Subcutaneous abdominal adipose tissue (tissue), 5 donors: ENCODE data around the gene SMG6.
"Not testable (repeated sequence)": the region's sequence is repeated elsewhere in the genome, so short reads cannot be mapped to it uniquely, and the experiment has no call there.

ENCODE experiments used
- H3K27ac ChIP-seq: one replicate; pipeline ENCODE4 v1.7.0; 2013; ENCODE audit warnings: low read depth, mild to moderate bottlenecking, inconsistent platforms, low read length, moderate library complexity
- H3K27me3 ChIP-seq, 5 donors: one replicate each; pipeline ENCODE4 v1.7.0; 2013; ENCODE audit warnings: low read length in 5 of 5, inconsistent platforms in 1 of 5; ENCODE audit not compliant: control insufficient read depth in 5 of 5, insufficient read depth in 4 of 5
- H3K36me3 ChIP-seq, 5 donors: one replicate each; pipeline ENCODE4 v1.7.0; 2013; ENCODE audit warnings: low read length in 5 of 5; ENCODE audit not compliant: control insufficient read depth in 5 of 5, insufficient read depth in 5 of 5
- H3K4me1 ChIP-seq, 5 donors: one replicate each; pipeline ENCODE4 v1.7.0; 2013; ENCODE audit warnings: low read length in 5 of 5, mild to moderate bottlenecking in 3 of 5, moderate library complexity in 1 of 5; ENCODE audit not compliant: control insufficient read depth in 5 of 5, insufficient read depth in 5 of 5
- H3K4me3 ChIP-seq, 5 donors: one replicate each; pipeline ENCODE4 v1.7.0; 2013; ENCODE audit warnings: low read length in 5 of 5, low read depth in 1 of 5
- H3K9ac ChIP-seq, 5 donors: one replicate each; pipeline ENCODE4 v1.7.0; 2013; ENCODE audit warnings: low read length in 5 of 5, mild to moderate bottlenecking in 4 of 5, moderate library complexity in 3 of 5
- H3K9me3 ChIP-seq, 5 donors: one replicate each; pipeline ENCODE4 v1.7.0; 2013; ENCODE audit warnings: low read length in 5 of 5; ENCODE audit not compliant: control insufficient read depth in 5 of 5
- donor health status: healthy.
- donor health status: healthy.
- donor health status: healthy.
- donor health status: healthy.
- donor health status: healthy.

Gene SMG6

DNA sequence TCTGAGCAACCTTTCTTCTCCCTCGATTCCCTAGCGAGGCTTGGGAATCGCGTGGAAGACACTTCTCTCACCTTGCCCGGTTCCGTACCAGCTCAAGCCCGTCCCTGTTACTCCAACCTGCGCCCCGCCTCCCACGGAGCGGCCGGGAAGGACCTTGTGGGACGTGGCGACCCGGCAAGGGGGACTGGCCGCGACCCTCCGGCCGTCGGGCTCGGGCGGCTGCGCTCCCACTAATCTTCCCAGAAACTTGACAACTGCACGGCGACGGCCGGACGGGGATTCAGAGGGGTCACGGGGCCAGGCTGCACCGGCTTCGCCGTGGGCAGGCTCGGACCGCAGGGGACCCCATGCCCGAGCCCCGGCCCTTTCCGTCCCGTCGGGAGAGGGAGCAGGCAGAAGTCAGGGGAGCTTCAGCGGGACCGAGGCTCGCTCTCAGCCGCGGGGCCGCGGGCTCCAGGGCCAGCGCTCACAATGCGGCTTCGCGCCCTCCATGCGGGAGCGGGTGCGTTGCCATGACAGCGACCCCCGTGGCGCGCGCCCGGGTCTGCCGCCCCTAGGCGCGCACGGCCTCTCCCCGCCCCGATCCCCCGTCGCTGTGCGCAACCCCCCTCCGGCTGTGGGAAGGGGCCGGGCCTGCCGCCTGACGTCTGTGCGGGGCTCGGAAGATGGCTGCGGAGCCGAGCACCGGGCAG is 33.4 kb upstream of the SMG6 start, which contains the start of gene SGSM2:
Gene SGSM2 (plus strand): TSS at position 650 of the 692 bp plus-strand sequence. CDS start 188 bp downstream, outside the sequence.
- H3K9me3 ChIP-seq, result no peaks in the 10 kb centered on the region
- peak within 1 kb of the TSS; percentile 88 to 98 (median 96) for H3K4me3 ChIP-seq
- peak within 1 kb of the TSS; percentile 84 to 92 (median 89) for H3K9ac ChIP-seq
- no peaks in the 10 kb centered on the region for H3K27me3 ChIP-seq
- H3K4me1 ChIP-seq, result peaks cover 0 to 27% (median 26%) of the 10 kb centered on the region in 5 donors
- H3K36me3 ChIP-seq, result peaks cover 21 to 40% (median 32%) of the 10 kb centered on the region in 5 donors
- peak within 1 kb of the TSS; percentile 72 for H3K27ac ChIP-seq

DNA sequence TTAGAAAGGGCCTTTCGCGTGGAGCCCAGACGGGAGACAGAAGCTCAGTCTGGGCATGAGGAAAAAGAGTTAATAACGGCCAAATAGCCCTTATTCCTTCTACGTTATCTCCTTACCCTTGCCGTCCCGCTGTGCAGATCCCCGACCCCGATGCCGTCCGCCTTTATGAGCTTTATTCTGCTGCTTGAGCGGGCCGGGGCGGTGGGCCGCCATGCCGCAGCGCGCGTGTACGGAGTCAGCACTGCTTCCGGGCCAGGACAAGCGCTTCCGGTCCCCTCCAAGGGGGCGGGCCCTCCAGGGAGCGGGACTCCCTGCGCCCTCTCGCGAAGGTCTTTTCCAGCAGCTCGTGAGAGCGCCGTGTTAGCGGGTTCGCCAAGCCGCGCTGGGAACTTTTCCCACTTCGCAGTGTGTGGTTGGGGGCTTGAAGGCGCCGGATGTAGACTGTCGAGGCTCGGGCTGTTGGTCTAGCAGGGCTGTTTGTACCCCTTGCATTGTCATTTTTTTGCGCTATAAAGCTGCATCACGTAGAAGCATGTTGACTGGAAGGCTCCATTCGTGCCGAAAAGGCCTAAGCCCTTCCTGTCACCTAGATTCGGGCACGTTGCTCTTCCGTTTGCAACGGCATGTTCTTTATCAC is 32.7 kb upstream of the SMG6 start, which contains the start of gene TSR1:
Gene TSR1 (minus strand): TSS at position 243 of the 637 bp plus-strand sequence. CDS start 30 bp downstream, at position 213.
- Histone ChIP-seq H3K9me3 (no peaks in the 10 kb centered on the region), H3K36me3 (peaks cover 28 to 40% (median 32%) of the 10 kb centered on the region in 5 donors), H3K27ac (peak within 1 kb of the TSS; percentile 76), H3K27me3 (no peaks in the 10 kb centered on the region), H3K9ac (peak within 1 kb of the TSS; percentile 84 to 92 (median 89)), H3K4me3 (peak within 1 kb of the TSS; percentile 88 to 98 (median 96)), H3K4me1 (peaks cover 0 to 27% (median 26%) of the 10 kb centered on the region in 5 donors)

DNA sequence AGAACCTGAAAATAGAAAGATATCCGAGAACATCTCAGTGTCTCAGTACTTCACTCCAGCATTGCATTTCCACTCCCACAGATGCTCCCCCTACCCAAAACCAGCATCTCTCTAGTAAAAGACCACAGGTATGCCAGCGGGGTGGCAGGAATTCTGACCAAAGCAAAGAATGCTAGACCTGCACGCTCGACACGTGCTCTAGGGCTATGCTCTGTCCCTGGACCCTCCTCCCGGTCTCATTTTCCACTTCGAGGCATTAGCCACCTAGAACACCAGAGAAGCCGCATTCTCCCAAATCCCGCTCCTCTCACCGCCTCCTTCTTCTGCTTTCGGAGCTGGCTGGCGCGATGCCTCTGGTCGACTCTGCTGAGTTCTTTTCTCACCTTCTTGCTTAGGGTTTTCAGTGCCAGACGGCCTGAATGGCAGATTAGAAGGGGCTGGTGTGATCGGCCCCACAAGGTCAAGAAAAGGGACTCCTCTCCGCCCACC is 32.2 kb upstream of the SMG6 start:
- peaks cover 0 to 27% (median 26%) of the 10 kb centered on the region in 5 donors for H3K4me1 ChIP-seq
- H3K4me3 ChIP-seq, result peak overlapping the region; percentile 88 to 98 (median 96)
- peaks cover 33 to 43% (median 38%) of the 10 kb centered on the region in 5 donors for H3K36me3 ChIP-seq
- no peaks in the 10 kb centered on the region for H3K9me3 ChIP-seq
- H3K27ac ChIP-seq, result peak overlapping the region; percentile 76
- H3K27me3 ChIP-seq, result no peaks in the 10 kb centered on the region
- H3K9ac ChIP-seq, result peak overlapping the region; percentile 84 to 92 (median 89)

DNA sequence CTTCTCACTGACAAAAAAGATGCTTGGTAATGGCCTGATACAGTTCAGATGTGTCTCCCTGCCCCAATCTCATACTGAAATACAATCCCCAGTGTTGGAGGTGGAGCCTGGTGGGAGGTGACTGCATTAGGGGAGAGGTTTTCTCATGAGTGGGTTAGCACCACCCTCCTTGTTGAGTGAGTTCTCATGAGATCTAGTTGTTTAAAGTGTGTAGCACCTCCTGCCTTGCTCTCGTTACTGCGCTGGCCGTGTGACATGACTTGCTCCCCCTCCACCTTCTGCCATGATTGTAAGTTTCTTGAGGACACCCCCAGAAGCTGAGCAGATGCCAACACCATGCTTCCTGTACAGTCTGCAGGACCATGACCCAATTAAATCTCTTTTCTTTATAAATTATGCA is 27.7 kb upstream of the SMG6 start:
- Histone ChIP-seq H3K27ac (no peak overlapping the region), H3K4me1 (peaks cover 0 to 12% (median 11%) of the 10 kb centered on the region in 5 donors), H3K9me3 (no peaks in the 10 kb centered on the region), H3K4me3 (no peak overlapping the region), H3K36me3 (peaks cover 43 to 81% (median 56%) of the 10 kb centered on the region in 5 donors), H3K9ac (no peak overlapping the region), H3K27me3 (no peaks in the 10 kb centered on the region)

DNA sequence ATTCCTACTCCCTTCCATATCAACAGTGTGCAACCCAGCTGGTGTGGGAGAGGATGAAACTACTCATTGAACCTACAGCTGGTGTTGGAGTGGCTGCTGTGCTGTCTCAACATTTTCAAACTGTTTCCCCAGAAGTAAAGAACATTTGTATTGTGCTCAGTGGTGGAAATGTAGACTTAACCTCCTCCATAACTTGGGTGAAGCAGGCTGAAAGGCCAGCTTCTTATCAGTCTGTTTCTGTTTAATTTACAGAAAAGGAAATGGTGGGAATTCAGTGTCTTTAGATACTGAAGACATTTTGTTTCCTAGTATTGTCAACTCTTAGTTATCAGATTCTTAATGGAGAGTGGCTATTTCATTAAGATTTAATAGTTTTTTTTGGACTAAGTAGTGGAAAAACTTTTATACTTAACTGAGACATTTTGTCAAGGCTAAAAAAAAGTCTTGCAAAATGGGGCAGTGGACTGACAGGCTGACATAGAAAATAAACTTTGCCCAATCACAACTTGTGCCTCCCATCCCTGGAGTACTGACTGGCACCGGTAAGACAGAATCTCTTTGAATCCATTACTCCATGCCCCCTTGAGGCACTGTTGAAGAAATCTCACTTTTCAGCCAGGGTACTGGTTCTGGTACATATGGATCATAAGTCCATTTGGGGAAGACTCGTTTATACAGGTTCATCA is 20.2 kb upstream of the SMG6 start:
- Histone ChIP-seq H3K4me1 (peaks cover 0 to 4% (median 0%) of the 10 kb centered on the region in 5 donors), H3K27ac (no peak overlapping the region), H3K27me3 (no peaks in the 10 kb centered on the region), H3K36me3 (peaks cover 29 to 72% (median 49%) of the 10 kb centered on the region in 5 donors), H3K4me3 (no peak overlapping the region), H3K9me3 (no peaks in the 10 kb centered on the region), H3K9ac (no peak overlapping the region)

DNA sequence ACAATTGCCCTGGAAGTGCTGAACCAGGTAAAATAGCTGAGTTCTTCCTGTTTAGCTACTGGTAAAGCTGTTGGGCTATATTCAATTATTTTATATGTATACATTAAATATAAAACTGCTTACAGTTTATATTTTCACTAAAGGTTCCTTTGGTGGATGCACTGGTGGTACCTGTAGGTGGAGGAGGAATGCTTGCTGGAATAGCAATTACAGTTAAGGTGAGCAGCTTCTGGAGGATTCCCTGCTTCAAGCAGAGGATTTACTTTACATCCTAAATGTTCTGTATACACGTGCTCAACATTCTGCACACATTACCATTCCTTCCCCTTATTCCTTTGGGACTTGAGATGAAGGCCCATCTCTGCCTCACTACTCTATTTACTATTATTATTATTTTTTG is 17.8 kb upstream of the SMG6 start:
- Histone ChIP-seq H3K9me3 (no peaks in the 10 kb centered on the region), H3K27ac (no peak overlapping the region), H3K36me3 (peaks cover 30 to 55% (median 49%) of the 10 kb centered on the region in 5 donors), H3K9ac (no peak overlapping the region), H3K27me3 (no peaks in the 10 kb centered on the region), H3K4me1 (peaks cover 0 to 4% (median 0%) of the 10 kb centered on the region in 5 donors), H3K4me3 (no peak overlapping the region)

DNA sequence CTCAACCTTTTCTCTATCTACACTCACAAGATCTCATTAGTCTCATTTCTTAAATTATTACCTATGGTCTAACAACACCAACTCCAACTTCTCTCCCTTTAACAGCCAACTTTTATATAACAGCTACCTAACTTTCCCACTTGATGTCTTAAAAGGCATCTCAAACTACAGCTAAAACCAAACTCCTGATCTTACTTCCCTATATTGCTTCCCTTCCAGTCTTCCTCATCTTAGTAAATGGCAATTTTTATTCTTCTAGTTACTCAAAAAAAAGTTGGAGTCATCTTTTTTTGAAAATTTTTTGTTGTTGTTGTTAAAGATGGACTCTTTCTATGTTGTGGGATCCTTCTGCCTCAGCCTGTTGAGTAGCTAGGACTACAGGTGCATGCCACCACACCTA is 15.5 kb upstream of the SMG6 start:
- Histone ChIP-seq H3K9ac (no peak overlapping the region), H3K4me3 (no peak overlapping the region), H3K4me1 (peaks cover 0 to 4% (median 0%) of the 10 kb centered on the region in 5 donors), H3K27ac (no peak overlapping the region), H3K36me3 (peaks cover 17 to 36% (median 32%) of the 10 kb centered on the region in 5 donors), H3K27me3 (no peaks in the 10 kb centered on the region), H3K9me3 (no peaks in the 10 kb centered on the region)

DNA sequence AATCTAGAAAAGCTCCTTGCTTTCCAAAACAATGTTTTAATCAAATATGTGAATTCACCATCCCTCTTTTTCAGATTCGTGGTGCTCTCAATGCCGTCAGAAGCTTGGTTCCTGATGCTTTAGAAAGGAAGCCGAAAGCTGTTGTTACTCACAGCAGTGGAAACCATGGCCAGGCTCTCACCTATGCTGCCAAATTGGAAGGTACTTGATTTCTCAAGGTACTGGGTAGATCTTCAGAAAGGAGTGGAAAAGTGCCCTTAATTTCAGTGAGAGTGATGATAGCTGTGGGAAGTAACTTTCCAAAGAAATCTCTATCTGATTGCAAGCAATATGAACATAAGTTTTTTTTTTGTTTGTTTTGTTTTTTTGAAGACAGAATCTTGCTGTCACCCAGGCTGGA is 14.2 kb upstream of the SMG6 start:
- Histone ChIP-seq H3K4me1 (peaks cover 0 to 3% (median 0%) of the 10 kb centered on the region in 5 donors), H3K36me3 (peaks cover 8 to 24% (median 19%) of the 10 kb centered on the region in 5 donors), H3K27ac (no peak overlapping the region), H3K27me3 (no peaks in the 10 kb centered on the region), H3K9me3 (no peaks in the 10 kb centered on the region), H3K4me3 (no peak overlapping the region), H3K9ac (no peak overlapping the region)

DNA sequence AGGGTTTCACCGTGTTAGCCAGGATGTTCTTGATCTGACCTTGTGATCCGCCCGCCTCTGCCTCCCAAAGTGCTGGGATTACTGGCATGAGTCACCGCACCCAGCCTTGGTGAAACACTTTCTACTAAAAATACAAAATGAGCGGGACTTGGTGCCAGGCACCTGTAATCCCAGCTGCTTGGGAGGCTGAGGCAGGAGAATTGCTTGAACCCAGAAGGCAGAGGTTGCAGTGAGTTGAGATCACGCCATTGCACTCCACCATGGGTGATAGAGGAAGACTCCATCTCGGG is 13.3 kb upstream of the SMG6 start:
- not testable (repeated sequence) for H3K9me3 ChIP-seq, H3K9ac ChIP-seq, H3K4me1 ChIP-seq, H3K27ac ChIP-seq, H3K27me3 ChIP-seq, H3K4me3 ChIP-seq
- H3K36me3 ChIP-seq, result peaks cover 8 to 19% (median 13%) of the 10 kb centered on the region in 5 donors
